Loucy (cell line): ENCODE measurements around the gene KIF23.

Experiments
- H2AFZ ChIP-seq: fragments of 200-600 bp; sonication (generic); 2 replicates; pipeline ENCODE4 v1.6.0; 2016; ENCODE audit warnings: antibody characterized with exemption, mild to moderate bottlenecking, low read length, moderate library complexity
- H3F3A ChIP-seq: fragments of 200-600 bp; 2 replicates; pipeline ENCODE4 v1.6.0; 2016; ENCODE audit warnings: antibody characterized with exemption, low read depth, mild to moderate bottlenecking
- H3K27me3 ChIP-seq: fragments of 200-600 bp; sonication (generic); 2 replicates; pipeline ENCODE4 v1.6.1; 2014; ENCODE audit warnings: low read length, mild to moderate bottlenecking; ENCODE audit not compliant: insufficient read depth, poor library complexity, severe bottlenecking
- H3K36me3 ChIP-seq: fragments of 200-600 bp; sonication (generic); 2 replicates; pipeline ENCODE4 v1.6.1; 2016; ENCODE audit warnings: low read length; ENCODE audit not compliant: insufficient read depth
- H3K4me1 ChIP-seq: fragments of 200-600 bp; sonication (generic); 2 replicates; pipeline ENCODE4 v1.5.1; 2014; ENCODE audit warnings: low read length, mild to moderate bottlenecking; ENCODE audit not compliant: insufficient read depth, poor library complexity, severe bottlenecking
- H3K4me2 ChIP-seq: fragments of 200-600 bp; sonication (generic); 2 replicates; pipeline ENCODE4 v1.6.0; 2014; ENCODE audit warnings: antibody characterized with exemption, low read length, low read depth, mild to moderate bottlenecking; ENCODE audit not compliant: poor library complexity, severe bottlenecking
- H3K4me3 ChIP-seq: fragments of 200-600 bp; sonication (generic); 2 replicates; pipeline ENCODE4 v1.5.1; 2014; ENCODE audit warnings: low read length, mild to moderate bottlenecking, mixed read lengths; ENCODE audit not compliant: poor library complexity, severe bottlenecking
- H3K79me2 ChIP-seq: fragments of 200-600 bp; sonication (generic); 2 replicates; pipeline ENCODE4 v1.6.1; 2014; ENCODE audit warnings: low read length; ENCODE audit not compliant: insufficient read depth
- H3K9ac ChIP-seq: fragments of 200-600 bp; sonication (generic); 2 replicates; pipeline ENCODE4 v1.6.0; 2014; ENCODE audit warnings: mild to moderate bottlenecking, low read depth, low read length, moderate library complexity; ENCODE audit not compliant: poor library complexity, severe bottlenecking
- H3K9me2 ChIP-seq: fragments of 200-600 bp; sonication (generic); replicated peaks from 2 replicates; pipeline ENCODE4 v1.6.1; 2016; ENCODE audit warnings: low read depth, low read length, mixed read lengths
- H3K9me3 ChIP-seq: fragments of 200-600 bp; sonication (generic); 2 replicates; pipeline ENCODE4 v1.6.1; 2014; ENCODE audit warnings: mild to moderate bottlenecking, antibody characterized with exemption, low read length, low read depth; ENCODE audit not compliant: insufficient read depth
- H4K20me1 ChIP-seq: fragments of 200-600 bp; sonication (generic); 2 replicates; pipeline ENCODE4 v1.6.0; 2014; ENCODE audit warnings: antibody characterized with exemption, low read length, mild to moderate bottlenecking; ENCODE audit not compliant: insufficient read depth, poor library complexity, severe bottlenecking
- EZH2phosphoT487 ChIP-seq: fragments of 200-600 bp; IDR thresholded peaks from 2 replicates; pipeline ENCODE4 v1.6.1; 2018; ENCODE audit warnings: antibody characterized with exemption, mild to moderate bottlenecking, moderate library complexity, borderline replicate concordance
- TF ChIP-seq, protein P1 (sequence below): fragments of 200-600 bp; sonication (generic); conservative IDR thresholded peaks from 2 replicates; pipeline ENCODE4 v1.5.1; 2014; ENCODE audit warnings: mild to moderate bottlenecking, antibody characterized with exemption, low read length

KIF23 gene

GRCh38 chr15:69456208-69457166 lies 42.3 kb downstream of the KIF23 start:
- Histone ChIP-seq H3K9me3 (no peaks in the 10 kb centered on the region), H3F3A (peaks cover 16% of the 10 kb centered on the region; the same call in 1 of the 2 replicates)

GRCh38 chr15:69457304-69458280 lies 43.4 kb downstream of the KIF23 start:
- H3K36me3 ChIP-seq = peaks cover 35% of the 10 kb centered on the region
- H3K4me1 ChIP-seq = peaks cover 17% of the 10 kb centered on the region
- no peak overlapping the region for H2AFZ ChIP-seq
- TF ChIP-seq, protein P1, sequence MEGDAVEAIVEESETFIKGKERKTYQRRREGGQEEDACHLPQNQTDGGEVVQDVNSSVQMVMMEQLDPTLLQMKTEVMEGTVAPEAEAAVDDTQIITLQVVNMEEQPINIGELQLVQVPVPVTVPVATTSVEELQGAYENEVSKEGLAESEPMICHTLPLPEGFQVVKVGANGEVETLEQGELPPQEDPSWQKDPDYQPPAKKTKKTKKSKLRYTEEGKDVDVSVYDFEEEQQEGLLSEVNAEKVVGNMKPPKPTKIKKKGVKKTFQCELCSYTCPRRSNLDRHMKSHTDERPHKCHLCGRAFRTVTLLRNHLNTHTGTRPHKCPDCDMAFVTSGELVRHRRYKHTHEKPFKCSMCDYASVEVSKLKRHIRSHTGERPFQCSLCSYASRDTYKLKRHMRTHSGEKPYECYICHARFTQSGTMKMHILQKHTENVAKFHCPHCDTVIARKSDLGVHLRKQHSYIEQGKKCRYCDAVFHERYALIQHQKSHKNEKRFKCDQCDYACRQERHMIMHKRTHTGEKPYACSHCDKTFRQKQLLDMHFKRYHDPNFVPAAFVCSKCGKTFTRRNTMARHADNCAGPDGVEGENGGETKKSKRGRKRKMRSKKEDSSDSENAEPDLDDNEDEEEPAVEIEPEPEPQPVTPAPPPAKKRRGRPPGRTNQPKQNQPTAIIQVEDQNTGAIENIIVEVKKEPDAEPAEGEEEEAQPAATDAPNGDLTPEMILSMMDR = no peak
- TF ChIP-seq EZH2phosphoT487 = no peak
- peaks cover 48% of the 10 kb centered on the region for H4K20me1 ChIP-seq
- H3K4me2 ChIP-seq = peak overlapping the region; percentile 95
- no peak overlapping the region for H3K4me3 ChIP-seq
- peaks cover 44% of the 10 kb centered on the region for H3K79me2 ChIP-seq
- H3K9me2 ChIP-seq = no peaks in the 10 kb centered on the region
- no peak overlapping the region for H3K9ac ChIP-seq
- H3K9me3 ChIP-seq = no peaks in the 10 kb centered on the region
- peaks cover 10% of the 10 kb centered on the region for H3K27me3 ChIP-seq
- H3F3A ChIP-seq = peaks cover 16% of the 10 kb centered on the region; the same call in 1 of the 2 replicates

More at GRCh38 chr15:69456208-69457166, 42.3 kb downstream of the KIF23 start:
- Histone ChIP-seq H3K36me3 (peaks cover 35% of the 10 kb centered on the region), H2AFZ (no peak overlapping the region), H3K9ac (no peak overlapping the region), H3K4me3 (peak overlapping the region; percentile 86), H3K4me1 (peaks cover 26% of the 10 kb centered on the region), H3K9me2 (no peaks in the 10 kb centered on the region), H3K27me3 (peaks cover 10% of the 10 kb centered on the region), H3K79me2 (peaks cover 44% of the 10 kb centered on the region), H3K4me2 (peak overlapping the region; percentile 95), H4K20me1 (peaks cover 48% of the 10 kb centered on the region)
- TF ChIP-seq, protein P1 = no peak
- TF ChIP-seq EZH2phosphoT487 = no peak

GRCh38 chr15:69459066-69459465 lies 44.9 kb downstream of the KIF23 start:
- H3K79me2 ChIP-seq = peaks cover 30% of the 10 kb centered on the region
- no peak overlapping the region for H3K4me2 ChIP-seq
- H3K4me3 ChIP-seq = no peak overlapping the region
- no peak overlapping the region for H3K9ac ChIP-seq
- H3K4me1 ChIP-seq = peaks cover 27% of the 10 kb centered on the region
- H2AFZ ChIP-seq = no peak overlapping the region
- no peaks in the 10 kb centered on the region for H3K27me3 ChIP-seq
- no peaks in the 10 kb centered on the region for H3K9me2 ChIP-seq
- peaks cover 35% of the 10 kb centered on the region for H3K36me3 ChIP-seq
- TF ChIP-seq EZH2phosphoT487 = no peak
- H3F3A ChIP-seq = peaks cover 16% of the 10 kb centered on the region; the same call in 1 of the 2 replicates
- H4K20me1 ChIP-seq = peaks cover 34% of the 10 kb centered on the region
- no peaks in the 10 kb centered on the region for H3K9me3 ChIP-seq
